ENCODE measurements around the gene S100A3.

GRCh38 chr1:153531638-153532037 lies 17.4 kb downstream of the S100A3 start:
- no peak for TF ChIP-seq YY1 (IDR thresholded peaks at IDR 0.05; ENCODE audit: insufficient read depth, insufficient read length)
- TF ChIP-seq SUZ12 (IDR thresholded peaks at IDR 0.05; ENCODE audit: extremely low read depth, insufficient read depth, insufficient read length), result no peak

Data from NT2/D1 (cell line).